HL-60 (cell line): ENCODE results near the gene HCN2.

Source experiments
- CTCF ChIP-seq: IDR thresholded peaks from one replicate; pipeline ENCODE4 v1.5.1; 2011; ENCODE audit warnings: low read length, control low read depth, inconsistent platforms; ENCODE audit not compliant: insufficient read depth
- POLR2AphosphoS5 ChIP-seq: IDR thresholded peaks from 2 replicates; pipeline ENCODE4 v1.6.1; 2012; ENCODE audit warnings: low read depth
- REST ChIP-seq: IDR thresholded peaks from 2 replicates; pipeline ENCODE4 v1.6.1; 2012; ENCODE audit warnings: low read depth; ENCODE audit not compliant: insufficient replicate concordance

DNA sequence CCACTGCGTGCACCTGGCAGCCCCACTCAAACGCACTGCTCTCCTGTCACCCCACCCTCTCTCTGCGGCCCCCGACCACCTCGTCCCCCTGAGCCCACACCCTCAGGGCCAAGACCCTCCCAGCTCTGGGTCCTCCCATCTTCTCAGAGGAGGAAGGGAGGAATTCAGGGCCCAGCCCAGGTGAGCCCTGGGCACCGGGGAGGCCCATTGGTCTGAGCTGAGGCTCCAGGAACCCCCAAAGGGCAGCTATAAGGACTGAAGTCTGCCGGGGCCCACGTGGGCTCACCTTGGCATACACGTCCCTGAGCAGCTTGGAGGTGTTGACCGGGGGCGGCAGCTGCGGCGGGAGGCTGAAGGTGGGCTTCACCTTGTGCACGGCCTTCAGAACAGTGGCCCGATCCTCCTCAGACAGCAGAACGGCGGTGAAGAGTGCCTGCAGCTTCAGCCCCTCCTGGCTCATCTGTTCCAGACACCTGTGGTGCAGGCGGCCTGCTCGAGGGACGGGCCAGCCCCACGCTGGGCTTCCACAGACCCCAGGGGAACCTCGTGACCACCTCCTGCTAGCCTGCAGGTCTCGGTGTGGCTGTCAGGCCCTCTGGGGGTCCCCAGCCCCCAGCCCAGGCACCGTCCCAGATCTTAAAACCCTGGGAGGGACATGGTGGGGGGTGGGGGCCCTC lies 34.9 kb downstream of the HCN2 start:
- TF ChIP-seq POLR2AphosphoS5 (no peak), REST (no peak), CTCF (no peak)
